Activated B cell treated with CpG ODN at 0.5 μM for 24 hours (primary cell): ENCODE measurements around the gene SORBS1. TPM values are rescaled to one million over a fixed set of nuclear protein-coding genes. Genes with fewer than 3 reads are reported as not detected.

Source experiments
- ATAC-seq: fragments of 200-7000 bp; cut with Tn5 transposase; one replicate; pipeline ENCODE4 v1.10.0; 2021; ENCODE audit warnings: low read depth, mild to moderate bottlenecking, moderate library complexity
- CTCF ChIA-PET: fragments of 350-600 bp; sonication (Branson Sonifier 250); formaldehyde crosslinking; loops from one replicate; lab custom pipeline; 2021; ENCODE audit warnings: antibody characterized with exemption; lab: Charles Lee
- POLR2A ChIA-PET: fragments of 350-600 bp; sonication (Branson Sonifier 250); formaldehyde crosslinking; loops from one replicate; lab custom pipeline; 2021; ENCODE audit warnings: antibody characterized with exemption; lab: Charles Lee
- DNase-seq: peaks from one replicate; pipeline ENCODE4 v3.0.0; 2022
- H3K27ac Mint-ChIP-seq: one replicate; pipeline ENCODE4 v1.8.0; 2020; ENCODE audit warnings: mixed read lengths
- H3K27me3 Mint-ChIP-seq: one replicate; pipeline ENCODE4 v1.8.0; 2021; ENCODE audit warnings: mixed read lengths
- H3K36me3 Mint-ChIP-seq: one replicate; pipeline ENCODE4 v1.8.0; 2021; ENCODE audit warnings: low read depth, mixed read lengths
- H3K4me1 Mint-ChIP-seq: one replicate; pipeline ENCODE4 v1.8.0; 2021; ENCODE audit warnings: mixed read lengths
- H3K4me3 Mint-ChIP-seq: one replicate; pipeline ENCODE4 v1.8.0; 2020; ENCODE audit warnings: mild to moderate bottlenecking, mixed read lengths
- H3K9me3 Mint-ChIP-seq: one replicate; pipeline ENCODE4 v1.8.0; 2020; ENCODE audit warnings: mixed read lengths
- intact Hi-C: fragments of 100-400 bp; cut with micrococcal nuclease; formaldehyde crosslinking; loops from one replicate; pipeline ENCODE4 v1.15.1; 2024
- total RNA-seq: library from RNA; stranded (reverse); gene quantifications from 2 replicates; pipeline ENCODE4 v1.2.3, GENCODE V29; 2022
- TF ChIP-seq, protein P1 (sequence below): fragments of 200-600 bp; IDR thresholded peaks from one replicate; pipeline ENCODE4 v1.8.0; 2022; ENCODE audit warnings: antibody characterized with exemption, mild to moderate bottlenecking

SORBS1 gene
- total RNA-seq, 1 donor from 2014 or later: 0.42 TPM

DNA sequence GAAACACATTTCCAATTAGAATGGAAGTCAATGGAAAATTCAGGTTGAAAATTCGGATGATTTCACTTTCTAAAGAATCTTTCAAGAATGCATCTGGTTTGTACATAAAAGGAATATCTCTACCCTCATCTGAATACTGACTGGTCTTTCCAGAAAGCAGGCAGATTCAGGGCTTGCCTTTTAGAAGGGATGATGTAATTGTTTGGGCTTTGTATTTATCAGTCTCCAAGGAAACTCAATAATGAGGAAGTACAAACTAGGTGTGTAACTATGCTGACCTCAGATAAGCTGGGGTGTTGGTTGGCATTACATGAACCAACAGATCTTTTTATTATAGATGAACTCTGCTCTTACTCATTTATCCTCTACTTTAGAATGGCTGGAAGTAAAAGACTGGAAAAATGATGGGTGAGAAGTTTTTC, 294.5 kb downstream of the SORBS1 start:
- H3K9me3 Mint-ChIP-seq: no peaks in the 10 kb centered on the region
- ATAC-seq: peak; percentile 80
- intact Hi-C loops: loop anchor here (1.0 to 2.0 kb wide), 3 partner anchors 20 to 29 kb away; no protein-coding TSS in a partner anchor
- H3K27me3 Mint-ChIP-seq: no peaks in the 10 kb centered on the region
- H3K27ac Mint-ChIP-seq: peak overlapping the region; percentile 83
- peak overlapping the region; percentile 2 for H3K4me3 Mint-ChIP-seq
- peaks cover 56% of the 10 kb centered on the region for H3K4me1 Mint-ChIP-seq
- peaks cover 66% of the 10 kb centered on the region for H3K36me3 Mint-ChIP-seq
- POLR2A ChIA-PET: interaction anchor here (1.3 to 1.6 kb wide), 2 partner anchors 19 to 24 kb away, joined by 3 read pairs; partner anchors contain the start of gene PDLIM1
- DNase-seq: no peak
- CTCF ChIA-PET: interaction anchor here (1.9 kb wide), 1 partner anchor 96 kb away, joined by 5 read pairs; no protein-coding TSS in a partner anchor
- TF ChIP-seq, protein P1, sequence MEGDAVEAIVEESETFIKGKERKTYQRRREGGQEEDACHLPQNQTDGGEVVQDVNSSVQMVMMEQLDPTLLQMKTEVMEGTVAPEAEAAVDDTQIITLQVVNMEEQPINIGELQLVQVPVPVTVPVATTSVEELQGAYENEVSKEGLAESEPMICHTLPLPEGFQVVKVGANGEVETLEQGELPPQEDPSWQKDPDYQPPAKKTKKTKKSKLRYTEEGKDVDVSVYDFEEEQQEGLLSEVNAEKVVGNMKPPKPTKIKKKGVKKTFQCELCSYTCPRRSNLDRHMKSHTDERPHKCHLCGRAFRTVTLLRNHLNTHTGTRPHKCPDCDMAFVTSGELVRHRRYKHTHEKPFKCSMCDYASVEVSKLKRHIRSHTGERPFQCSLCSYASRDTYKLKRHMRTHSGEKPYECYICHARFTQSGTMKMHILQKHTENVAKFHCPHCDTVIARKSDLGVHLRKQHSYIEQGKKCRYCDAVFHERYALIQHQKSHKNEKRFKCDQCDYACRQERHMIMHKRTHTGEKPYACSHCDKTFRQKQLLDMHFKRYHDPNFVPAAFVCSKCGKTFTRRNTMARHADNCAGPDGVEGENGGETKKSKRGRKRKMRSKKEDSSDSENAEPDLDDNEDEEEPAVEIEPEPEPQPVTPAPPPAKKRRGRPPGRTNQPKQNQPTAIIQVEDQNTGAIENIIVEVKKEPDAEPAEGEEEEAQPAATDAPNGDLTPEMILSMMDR: no peak

DNA sequence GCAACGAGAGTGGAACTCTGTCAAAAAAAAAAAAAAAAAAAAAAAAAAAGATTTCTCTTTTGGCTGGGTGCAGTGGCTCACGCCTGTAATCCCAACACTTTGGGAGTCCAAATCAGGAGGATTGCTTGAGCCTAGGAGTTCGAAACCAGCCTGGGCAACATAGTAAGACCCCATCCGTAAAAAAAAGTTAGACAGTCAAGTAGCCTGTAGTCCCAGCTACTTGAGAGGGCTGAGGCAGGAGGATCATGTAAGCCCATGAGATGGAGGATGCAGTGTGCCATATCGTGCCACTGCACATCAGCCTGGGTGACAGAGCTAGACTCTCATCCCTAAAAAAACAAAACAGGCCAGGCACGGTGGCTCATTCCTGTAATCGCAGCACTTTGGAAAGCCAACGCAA, 295.6 kb downstream of the SORBS1 start:
- CTCF ChIA-PET: interaction anchor here (0.6 to 1.9 kb wide), 2 partner anchors 97 to 99 kb away, joined by 3 to 5 read pairs; no protein-coding TSS in a partner anchor
- no peaks in the 10 kb centered on the region for H3K27me3 Mint-ChIP-seq
- intact Hi-C loops: no loop called here
- H3K9me3 Mint-ChIP-seq: no peaks in the 10 kb centered on the region
- POLR2A ChIA-PET: interaction anchor here (0.6 to 1.6 kb wide), 6 partner anchors 10 to 30 kb away, joined by 3 to 8 read pairs (median 3); partner anchors contain the start of gene PDLIM1
- no peak overlapping the region for H3K27ac Mint-ChIP-seq
- no peak overlapping the region for H3K4me3 Mint-ChIP-seq
- no peak for ATAC-seq
- H3K36me3 Mint-ChIP-seq: peaks cover 68% of the 10 kb centered on the region
- no peak for DNase-seq
- TF ChIP-seq, protein P1: no peak
- peaks cover 56% of the 10 kb centered on the region for H3K4me1 Mint-ChIP-seq

DNA sequence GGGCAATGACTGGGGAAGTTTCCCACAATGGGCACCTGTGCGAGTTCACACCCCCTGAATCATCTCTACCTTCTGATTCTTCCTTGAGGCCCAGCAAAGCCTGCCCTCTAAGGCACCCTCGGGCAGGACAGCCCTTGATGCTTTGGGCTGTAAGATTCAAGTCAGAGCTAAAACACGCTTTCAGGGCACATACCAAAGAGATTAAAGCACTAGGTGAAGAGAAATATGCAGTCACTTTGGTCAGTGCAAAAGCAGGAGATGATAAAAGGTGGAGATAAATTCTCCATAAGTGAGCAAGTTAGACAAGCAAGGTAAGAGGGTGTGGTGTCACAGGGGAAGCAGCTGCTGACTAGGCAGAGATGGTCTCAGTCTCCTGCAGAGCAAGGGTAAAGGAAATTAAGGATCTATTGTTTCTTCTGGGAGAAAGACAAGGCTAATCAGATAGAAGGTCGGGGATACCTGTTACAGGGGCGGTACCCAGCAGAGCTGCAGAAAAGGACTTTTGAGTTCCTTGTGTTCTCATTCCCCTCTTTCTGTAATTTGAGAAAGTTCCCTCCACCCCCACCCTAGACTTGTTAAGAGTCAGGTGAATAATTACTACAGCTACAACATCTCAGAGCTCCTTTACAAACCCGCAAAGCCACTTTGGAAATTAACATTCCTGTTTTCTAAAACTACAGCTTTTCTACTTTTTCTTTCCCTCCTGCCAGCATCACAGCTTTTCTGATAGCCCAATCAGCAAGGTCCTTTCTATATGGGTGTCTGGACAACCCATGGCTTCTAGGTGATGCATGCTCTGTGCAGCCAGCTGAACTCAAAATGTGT, 296.7 kb downstream of the SORBS1 start:
- POLR2A ChIA-PET: interaction anchor here (0.6 to 1.5 kb wide), 4 partner anchors 10 to 94 kb away, joined by 3 to 4 read pairs (median 4); no protein-coding TSS in a partner anchor
- CTCF ChIA-PET: interaction anchor here (1.1 to 2.1 kb wide), 3 partner anchors 18 to 98 kb away, joined by 3 to 9 read pairs (median 6); no protein-coding TSS in a partner anchor
- Mint-ChIP-seq H3K9me3 (no peaks in the 10 kb centered on the region), H3K4me3 (no peak overlapping the region), H3K27me3 (no peaks in the 10 kb centered on the region), H3K27ac (peak overlapping the region; percentile 74), H3K36me3 (peaks cover 70% of the 10 kb centered on the region), H3K4me1 (peaks cover 56% of the 10 kb centered on the region)
- no peak for DNase-seq
- ATAC-seq: no peak
- intact Hi-C loops: no loop called here
- TF ChIP-seq, protein P1: no peak

DNA sequence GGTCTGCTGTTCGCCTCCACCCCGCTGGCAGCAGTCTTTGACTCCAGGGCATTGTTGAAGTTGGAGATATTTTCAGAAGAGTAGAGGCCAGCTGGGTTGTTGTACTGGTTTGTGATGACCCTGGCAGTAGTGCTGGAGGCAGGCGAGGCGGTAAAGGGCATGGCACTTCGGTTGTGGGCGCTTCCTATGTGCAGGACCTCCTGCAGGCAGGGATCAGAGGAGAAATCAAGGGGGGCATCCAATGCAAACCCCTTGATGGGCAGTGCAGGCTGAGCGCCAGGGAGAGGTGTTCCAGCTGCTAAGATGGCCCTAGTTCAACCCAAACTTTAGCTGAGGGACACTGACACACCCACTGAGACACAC, 297.3 kb downstream of the SORBS1 start:
- ChIA-PET POLR2A (interaction anchor here (0.6 to 1.1 kb wide), 2 partner anchors 10 to 95 kb away, joined by 3 read pairs; no protein-coding TSS in a partner anchor), CTCF (interaction anchor here (1.1 to 2.1 kb wide), 3 partner anchors 17 to 99 kb away, joined by 3 to 9 read pairs (median 6); no protein-coding TSS in a partner anchor)
- H3K9me3 Mint-ChIP-seq: no peaks in the 10 kb centered on the region
- H3K36me3 Mint-ChIP-seq: peaks cover 71% of the 10 kb centered on the region
- H3K27ac Mint-ChIP-seq: peak overlapping the region; percentile 60
- DNase-seq: no peak
- intact Hi-C loops: no loop called here
- H3K4me3 Mint-ChIP-seq: no peak overlapping the region
- H3K4me1 Mint-ChIP-seq: peaks cover 56% of the 10 kb centered on the region
- TF ChIP-seq, protein P1: no peak
- no peaks in the 10 kb centered on the region for H3K27me3 Mint-ChIP-seq
- no peak for ATAC-seq
